GM13977 (cell line): ENCODE measurements around the gene TOR3A.

Experiments used
- DNase-seq: peaks from one replicate; pipeline ENCODE4 v3.0.0; 2012; ENCODE audit warnings: low spot score
- in situ Hi-C: fragments of 300-500 bp; cut with MboI; formaldehyde crosslinking; loops from one replicate; pipeline ENCODE4 v1.12.0; 2022; ENCODE audit warnings: low sequenced_read_pairs, low pct_unique_long_range_greater_than_20kb, mixed read lengths, inconsistent platforms; ENCODE audit not compliant: unreplicated experiment
- TF ChIP-seq, protein P1 (sequence below): IDR thresholded peaks from 2 replicates; pipeline ENCODE4 v1.5.1; 2012; ENCODE audit warnings: mild to moderate bottlenecking, control low read depth; ENCODE audit not compliant: insufficient read depth; ENCODE audit errors: extremely low read depth, missing control alignments

Gene TOR3A

DNA sequence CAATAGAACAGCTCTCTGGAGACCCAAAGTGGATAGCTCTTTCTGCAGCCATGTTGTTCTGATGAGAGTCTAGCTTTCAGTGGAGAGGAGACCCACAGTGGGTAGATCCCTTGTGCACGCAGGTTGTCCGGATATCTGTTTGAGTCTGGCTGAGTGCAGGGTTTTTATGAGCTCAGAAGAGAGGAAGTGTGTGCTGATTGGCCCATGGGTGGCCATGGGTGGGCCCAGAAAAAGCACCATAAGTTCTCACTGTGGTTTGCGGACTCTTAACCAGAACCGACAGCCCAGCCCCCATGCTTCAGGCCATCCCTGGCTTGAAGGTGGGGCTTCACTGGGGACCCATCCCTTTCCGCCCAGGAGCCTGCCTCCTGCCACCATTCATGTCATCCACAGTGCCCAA, 39.2 kb upstream of the TOR3A start:
- TF ChIP-seq, protein P1, sequence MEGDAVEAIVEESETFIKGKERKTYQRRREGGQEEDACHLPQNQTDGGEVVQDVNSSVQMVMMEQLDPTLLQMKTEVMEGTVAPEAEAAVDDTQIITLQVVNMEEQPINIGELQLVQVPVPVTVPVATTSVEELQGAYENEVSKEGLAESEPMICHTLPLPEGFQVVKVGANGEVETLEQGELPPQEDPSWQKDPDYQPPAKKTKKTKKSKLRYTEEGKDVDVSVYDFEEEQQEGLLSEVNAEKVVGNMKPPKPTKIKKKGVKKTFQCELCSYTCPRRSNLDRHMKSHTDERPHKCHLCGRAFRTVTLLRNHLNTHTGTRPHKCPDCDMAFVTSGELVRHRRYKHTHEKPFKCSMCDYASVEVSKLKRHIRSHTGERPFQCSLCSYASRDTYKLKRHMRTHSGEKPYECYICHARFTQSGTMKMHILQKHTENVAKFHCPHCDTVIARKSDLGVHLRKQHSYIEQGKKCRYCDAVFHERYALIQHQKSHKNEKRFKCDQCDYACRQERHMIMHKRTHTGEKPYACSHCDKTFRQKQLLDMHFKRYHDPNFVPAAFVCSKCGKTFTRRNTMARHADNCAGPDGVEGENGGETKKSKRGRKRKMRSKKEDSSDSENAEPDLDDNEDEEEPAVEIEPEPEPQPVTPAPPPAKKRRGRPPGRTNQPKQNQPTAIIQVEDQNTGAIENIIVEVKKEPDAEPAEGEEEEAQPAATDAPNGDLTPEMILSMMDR = no peak
- in situ Hi-C loops = no loop called here
- no peak for DNase-seq

GRCh38 chr1:179043266-179043665, 38.6 kb upstream of the TOR3A start:
- no peak for DNase-seq
- TF ChIP-seq, protein P1 = no peak
- in situ Hi-C loops = no loop called here

DNA sequence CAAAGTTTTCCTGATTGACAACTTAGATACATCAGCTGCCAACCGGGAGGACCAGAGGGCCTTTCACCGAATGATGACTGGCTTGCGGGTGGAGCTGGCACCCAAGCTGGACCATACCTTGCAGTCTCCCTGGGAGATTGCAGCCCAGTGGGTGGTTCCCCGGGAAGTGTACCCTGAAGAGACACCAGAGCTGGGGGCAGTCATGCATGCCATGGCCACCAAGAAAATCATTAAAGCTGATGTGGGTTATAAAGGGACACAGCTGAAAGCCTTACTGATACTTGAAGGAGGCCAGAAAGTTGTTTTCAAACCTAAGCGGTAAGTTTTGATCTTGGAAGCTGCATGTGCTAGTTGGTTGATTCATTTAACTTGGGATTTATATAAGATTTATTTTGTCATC, 38.0 kb upstream of the TOR3A start:
- DNase-seq = no peak
- TF ChIP-seq, protein P1 = no peak
- in situ Hi-C loops = no loop called here

DNA sequence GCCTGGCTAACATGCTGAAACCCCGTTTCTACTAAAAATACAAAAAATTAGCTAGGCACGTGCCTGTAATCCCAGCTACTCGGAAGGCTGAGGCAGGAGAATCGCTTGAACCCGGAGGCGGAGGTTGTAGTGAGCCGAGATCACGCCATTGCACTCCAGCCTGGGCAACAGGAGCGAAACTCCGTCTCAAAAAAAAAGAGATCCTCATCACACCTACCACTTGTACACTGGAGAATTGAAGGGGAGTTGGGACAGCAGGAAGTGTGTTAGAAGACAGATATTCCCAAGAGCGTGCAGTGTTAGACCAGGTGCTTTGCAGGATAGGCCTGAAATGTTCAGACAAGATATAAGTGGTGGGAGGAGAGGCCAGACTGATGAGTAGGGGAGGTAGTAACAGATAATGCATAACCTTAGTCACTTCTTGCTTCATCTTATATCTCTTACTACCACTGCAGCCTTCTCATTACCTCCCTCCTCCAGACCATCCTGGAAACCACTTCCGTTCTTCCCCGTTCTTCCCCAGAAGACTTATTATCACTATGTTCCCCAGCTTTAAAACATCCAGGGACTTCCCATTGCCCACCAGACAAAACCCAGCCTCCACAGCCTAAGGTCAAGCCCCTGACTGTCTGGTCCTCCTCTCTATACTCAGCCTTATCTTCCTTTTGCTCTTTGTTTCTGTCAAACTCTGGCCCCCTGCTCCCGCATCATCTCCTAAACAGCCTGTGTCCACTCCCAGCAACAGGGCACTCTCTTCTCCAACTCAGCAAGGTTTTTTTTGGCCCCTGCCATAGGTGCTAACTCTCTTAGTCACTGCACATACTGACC, 34.8 kb upstream of the TOR3A start:
- DNase-seq = no peak
- in situ Hi-C loops = no loop called here
- TF ChIP-seq, protein P1 = no peak

- TF ChIP-seq, protein P1 = no peak
- no peak for DNase-seq
- in situ Hi-C loops = no loop called here
Observed at GRCh38 chr1:179047636-179047997, 34.3 kb upstream of the TOR3A start.

- no peak for DNase-seq
- TF ChIP-seq, protein P1 = no peak
- in situ Hi-C loops = no loop called here
Observed at GRCh38 chr1:179048339-179049124, 33.3 kb upstream of the TOR3A start.
